Testis (tissue), 3 donors: ENCODE results near the gene GJB5. TPM values are rescaled to one million over a fixed set of nuclear protein-coding genes. Genes with fewer than 3 reads are reported as not detected.

Source experiments
- DNase-seq: peaks from one replicate; pipeline ENCODE4 v3.0.0-alpha.2; 2019
- H3K27ac ChIP-seq, 2 donors: fragments of 200-600 bp; sonication (generic); one replicate each; pipeline ENCODE4 v1.5.1; 2019
- H3K27me3 ChIP-seq: fragments of 200-600 bp; sonication (generic); one replicate; pipeline ENCODE4 v1.5.1; 2019
- H3K36me3 ChIP-seq: fragments of 200-600 bp; sonication (generic); one replicate; pipeline ENCODE4 v1.5.1; 2017; ENCODE audit warnings: low read depth; ENCODE audit errors: missing control alignments
- H3K4me1 ChIP-seq: fragments of 200-600 bp; sonication (generic); one replicate; pipeline ENCODE4 v1.5.1; 2019
- H3K4me3 ChIP-seq, 2 donors: fragments of 200-600 bp; sonication (generic); one replicate each; pipeline ENCODE4 v1.5.1; 2017 to 2019
- H3K9me3 ChIP-seq: fragments of 200-600 bp; sonication (generic); one replicate; pipeline ENCODE4 v1.5.1; 2017
- CTCF ChIP-seq, 3 experiments: fragments of 450-650 bp in 2 of 3; fragments of 200-600 bp in 1 of 3; sonication (generic) in 1 of 3; IDR thresholded peaks; one replicate each; pipeline ENCODE4 v1.5.1; 2016 to 2019; ENCODE audit warnings: antibody characterized with exemption in 3 of 3, mild to moderate bottlenecking in 2 of 3, moderate library complexity in 1 of 3
- POLR2A ChIP-seq: fragments of 450-650 bp; IDR thresholded peaks from one replicate; pipeline ENCODE4 v1.6.1; 2017; ENCODE audit warnings: antibody characterized with exemption, mild to moderate bottlenecking, moderate library complexity
- WGBS, 2 donors: methylation state at CpG; one replicate each; pipeline ENCODE4 v1.1.5; 2018; 5-methylcytosine and 5-hydroxymethylcytosine counted together
- intact Hi-C: fragments of 100-400 bp; cut with DNase I; formaldehyde crosslinking; loops from one replicate; pipeline ENCODE4 v1.15.1; 2023; ENCODE audit warnings: low total_unique reads
- polyA plus RNA-seq: library from polyadenylated mRNA; stranded (reverse); fragments of 350-450 nt; fragmentation: Illumina TruSeq; extraction: RNeasy Lipid Tissue Mini Kit (QIAGEN cat#74804); gene quantifications from one replicate; pipeline ENCODE4 v1.2.3, GENCODE V29; 2014; ENCODE audit warnings: low read depth, low replicate concordance; ENCODE audit not compliant: insufficient read depth
- total RNA-seq, 2 donors: library from RNA; depleted of rRNA; stranded (reverse); fragments of >200 nt; gene quantifications; one replicate each; pipeline ENCODE4 v1.2.3, GENCODE V29; 2016

GJB5 gene
- total and polyA plus RNA-seq, 3 donors from 2014 or later = not detected

GRCh38 chr1:34761176-34761761, 6.4 kb downstream of the GJB5 start:
- TF ChIP-seq CTCF (IDR thresholded peaks at IDR 0.05) (no peak), POLR2A (no peak)
- Histone ChIP-seq H3K27me3 (no peaks in the 10 kb centered on the region), H3K9me3 (no peaks in the 10 kb centered on the region), H3K36me3 (no peaks in the 10 kb centered on the region), H3K4me3 (no peak overlapping the region), H3K27ac (no peak overlapping the region), H3K4me1 (no peaks in the 10 kb centered on the region)
- 92 to 95% methylated on average over 31 to 33 of the region's 33 CpGs for WGBS, 2 donors
- no peak for DNase-seq
- intact Hi-C loops = no loop called here

GRCh38 chr1:34761776-34762307, 7.0 kb downstream of the GJB5 start:
- no peaks in the 10 kb centered on the region for H3K36me3 ChIP-seq
- H3K4me3 ChIP-seq = no peak overlapping the region
- no peak overlapping the region for H3K27ac ChIP-seq
- 75 to 90% methylated on average over 4 to 13 of the region's 13 CpGs for WGBS, 2 donors
- no peak for DNase-seq
- no peaks in the 10 kb centered on the region for H3K27me3 ChIP-seq
- no peak for TF ChIP-seq CTCF (IDR thresholded peaks at IDR 0.05)
- no peak for TF ChIP-seq POLR2A
- H3K4me1 ChIP-seq = no peaks in the 10 kb centered on the region
- intact Hi-C loops = no loop called here
- no peaks in the 10 kb centered on the region for H3K9me3 ChIP-seq

DNA sequence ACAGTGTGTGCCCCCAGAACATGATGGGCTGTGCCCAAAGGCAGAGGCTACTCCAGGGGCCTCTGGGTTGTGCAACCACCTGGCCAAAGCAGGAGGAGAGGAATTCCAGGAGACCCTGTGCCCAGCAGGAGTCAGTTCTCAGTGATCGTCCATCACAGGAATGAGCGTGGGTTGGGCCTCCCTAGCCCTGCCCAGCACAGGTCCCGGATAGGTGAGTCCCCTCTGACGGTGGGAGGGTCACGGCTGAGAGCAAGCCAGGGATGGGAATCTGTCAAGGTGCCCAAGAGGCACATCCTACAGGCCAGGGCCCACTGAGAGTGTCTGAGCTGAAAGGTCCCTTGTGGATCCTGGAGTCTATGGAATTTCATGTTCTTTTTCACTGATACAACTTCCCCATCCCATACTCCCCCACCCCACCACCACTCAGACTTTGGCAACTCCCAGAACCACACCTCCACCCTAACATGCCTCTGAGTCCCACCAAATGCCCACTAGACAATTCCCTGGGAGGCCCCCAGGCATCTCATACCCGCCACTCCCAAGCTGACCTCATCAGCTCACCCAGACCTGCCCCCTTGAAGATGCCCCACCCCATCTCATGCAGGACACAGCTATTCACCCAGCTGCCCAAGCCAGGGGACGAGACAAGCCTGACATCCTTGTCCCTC, 7.8 kb downstream of the GJB5 start:
- DNase-seq = no peak
- TF ChIP-seq POLR2A = no peak
- H3K9me3 ChIP-seq = no peaks in the 10 kb centered on the region
- H3K4me3 ChIP-seq = no peak overlapping the region
- WGBS, 2 donors = 75 to 84% methylated on average over 5 to 7 of the region's 7 CpGs
- no peak overlapping the region for H3K27ac ChIP-seq
- H3K4me1 ChIP-seq = no peaks in the 10 kb centered on the region
- H3K27me3 ChIP-seq = no peaks in the 10 kb centered on the region
- no peaks in the 10 kb centered on the region for H3K36me3 ChIP-seq
- intact Hi-C loops = no loop called here

- Histone ChIP-seq H3K4me1 (no peaks in the 10 kb centered on the region), H3K27me3 (no peaks in the 10 kb centered on the region), H3K27ac (no peak overlapping the region), H3K4me3 (no peak overlapping the region), H3K36me3 (no peaks in the 10 kb centered on the region), H3K9me3 (no peaks in the 10 kb centered on the region)
- DNase-seq = no peak
- WGBS, 2 donors = 55 to 64% methylated on average over 8 of the region's 8 CpGs
- intact Hi-C loops = no loop called here
- no peak for TF ChIP-seq CTCF (IDR thresholded peaks at IDR 0.05)
- no peak for TF ChIP-seq POLR2A
These were observed 8.4 kb downstream of the GJB5 start for GRCh38 chr1:34763142-34763781.

- WGBS, 2 donors = 73 to 79% methylated on average over 3 of the region's 3 CpGs
- Histone ChIP-seq H3K27ac (no peak overlapping the region), H3K36me3 (no peaks in the 10 kb centered on the region), H3K9me3 (no peaks in the 10 kb centered on the region), H3K27me3 (no peaks in the 10 kb centered on the region), H3K4me1 (no peaks in the 10 kb centered on the region), H3K4me3 (no peak overlapping the region)
- intact Hi-C loops = no loop called here
- no peak for DNase-seq
- TF ChIP-seq CTCF (IDR thresholded peaks at IDR 0.05) = no peak
- no peak for TF ChIP-seq POLR2A
These were observed 14.0 kb downstream of the GJB5 start for GRCh38 chr1:34768856-34769255.
